Stimulated activated CD4-positive, alpha-beta T cell treated with anti-CD3 and anti-CD28 coated beads, Interleukin-4, amount 100 ng/mL, for 4 hours (primary cell): ENCODE results near the gene SLC9C1.

ENCODE experiments used
- DNase-seq, 2 experiments: peaks; one replicate each; pipeline ENCODE4 v3.0.0-alpha.2; 2020

Gene SLC9C1

GRCh38 chr3:112101916-112102315 is 192.1 kb downstream of the SLC9C1 start:
- DNase-seq = no peak

- peak in 1 of 2 experiments; percentile 22 for DNase-seq
These were observed 196.6 kb downstream of the SLC9C1 start for GRCh38 chr3:112097378-112097777.

- no peak for DNase-seq
These were observed 197.8 kb downstream of the SLC9C1 start for GRCh38 chr3:112096176-112096575.

DNA sequence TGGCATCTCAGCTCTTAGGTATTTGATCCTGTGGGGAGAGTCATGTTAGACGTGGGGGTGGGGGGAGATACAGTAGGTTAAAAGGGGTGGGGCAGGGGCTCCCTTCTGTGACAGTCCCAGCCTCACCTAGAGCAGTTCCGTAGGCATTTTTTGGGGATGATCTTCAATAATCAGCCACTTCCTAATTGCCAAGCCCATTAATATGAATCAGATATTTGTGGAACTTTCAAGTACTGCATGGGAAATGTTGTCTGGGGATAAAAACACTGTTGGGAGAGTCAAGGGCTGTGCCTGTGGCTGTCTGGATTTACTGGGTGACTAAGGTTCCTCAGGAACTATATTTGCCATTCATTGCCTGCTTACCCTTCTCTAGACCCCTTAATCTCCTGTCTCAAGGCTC is 198.3 kb downstream of the SLC9C1 start:
- no peak for DNase-seq

- no peak for DNase-seq
These were observed 200.9 kb downstream of the SLC9C1 start for GRCh38 chr3:112093180-112093522.

DNA sequence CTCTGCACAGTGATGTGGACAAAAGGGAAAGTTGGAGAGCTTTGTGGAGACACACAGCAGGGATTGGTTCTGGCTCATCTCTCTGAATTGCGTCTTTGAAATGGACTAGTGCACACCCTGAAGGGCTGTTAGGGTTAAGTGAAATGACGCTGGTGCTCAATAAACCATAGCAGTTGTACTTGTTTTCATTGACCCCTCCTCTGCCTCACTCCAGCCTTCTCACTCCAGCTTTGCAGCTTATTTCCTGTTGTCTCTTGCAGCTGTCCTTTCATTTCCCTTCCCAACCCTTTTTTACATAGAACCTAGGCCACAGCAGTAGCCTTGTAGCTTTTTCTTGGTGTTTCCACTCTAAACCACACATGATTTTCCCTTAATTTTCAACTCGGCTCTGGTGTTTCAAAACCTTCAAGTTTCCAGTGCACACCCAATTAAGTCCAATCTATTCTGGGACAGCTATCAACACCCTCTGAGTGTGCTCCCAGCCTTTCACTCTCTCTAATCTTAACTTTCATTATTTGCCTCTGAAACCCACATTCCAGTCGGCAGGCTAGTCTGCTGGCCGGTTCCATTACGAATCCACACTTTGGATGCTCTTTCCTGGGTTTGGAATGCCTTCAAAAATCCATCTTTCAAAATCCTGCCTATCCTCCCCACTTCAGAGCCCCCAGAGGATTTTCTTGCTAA is 201.4 kb downstream of the SLC9C1 start:
- no peak for DNase-seq

DNA sequence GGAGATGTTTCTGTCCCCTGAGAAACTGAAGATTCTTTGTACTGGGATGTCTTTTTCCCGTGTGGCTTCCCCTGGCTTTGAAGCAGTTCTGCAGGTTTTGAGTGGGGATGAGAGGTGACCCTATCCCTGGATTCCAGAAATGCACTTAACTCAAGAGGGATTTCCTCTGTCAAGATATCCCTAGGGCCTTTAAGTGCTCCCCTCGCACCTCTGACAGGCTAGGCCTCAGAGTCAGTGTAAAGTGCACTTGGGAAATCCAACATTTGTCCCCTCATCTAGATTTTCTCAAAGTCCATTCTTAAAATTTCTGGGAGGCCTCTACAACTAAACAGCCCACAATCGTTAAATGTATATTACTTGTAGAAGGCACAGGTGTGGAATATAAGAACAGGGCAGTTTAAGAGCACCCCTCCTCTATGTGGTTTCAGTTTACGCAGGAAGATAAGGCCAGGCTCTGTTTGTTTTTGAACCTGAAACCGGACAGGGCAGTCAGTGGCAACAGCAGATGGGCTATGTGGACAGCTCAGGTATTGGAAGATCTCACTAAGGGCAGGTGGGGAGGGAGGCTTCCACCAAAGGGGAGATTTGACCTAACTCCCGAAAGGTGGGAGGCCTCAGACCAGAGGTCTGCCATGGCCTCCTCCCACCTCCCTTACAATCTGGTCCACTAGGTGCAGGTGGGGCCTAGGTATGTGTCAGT is 203.0 kb downstream of the SLC9C1 start:
- no peak for DNase-seq
